ENCODE measurements around the gene KRT7.

The KRT7 gene

GRCh38 chr12:52275686-52276085 lies 42.6 kb downstream of the KRT7 start:
- no peak for DNase-seq (ENCODE audit: low read depth)
- no peak overlapping the region for H3K4me3 ChIP-seq (ENCODE audit: low read length)
- TF ChIP-seq CTCF (IDR thresholded peaks at IDR 0.05; ENCODE audit: insufficient read depth, low read depth, low read length, missing control alignments) = no peak

- DNase-seq (ENCODE audit: low read depth) = no peak
- no peak for TF ChIP-seq CTCF (IDR thresholded peaks at IDR 0.05; ENCODE audit: insufficient read depth, low read depth, low read length, missing control alignments)
- no peak overlapping the region for H3K4me3 ChIP-seq (ENCODE audit: low read length)
Measured at GRCh38 chr12:52277486-52278245, 44.6 kb downstream of the KRT7 start.

GRCh38 chr12:52278575-52279421 lies 45.8 kb downstream of the KRT7 start:
- DNase-seq (ENCODE audit: low read depth) = peak; percentile 76
- peak overlapping the region; percentile 35 for H3K4me3 ChIP-seq (ENCODE audit: low read length)
- TF ChIP-seq CTCF (IDR thresholded peaks at IDR 0.05; ENCODE audit: insufficient read depth, low read depth, low read length, missing control alignments) = peak; percentile 82

GRCh38 chr12:52279422-52280318 lies 46.6 kb downstream of the KRT7 start:
- no peak for TF ChIP-seq CTCF (IDR thresholded peaks at IDR 0.05; ENCODE audit: insufficient read depth, low read depth, low read length, missing control alignments)
- no peak for DNase-seq (ENCODE audit: low read depth)
- H3K4me3 ChIP-seq (ENCODE audit: low read length) = no peak overlapping the region

- DNase-seq (ENCODE audit: low read depth) = peak; percentile 96
- no peak overlapping the region for H3K4me3 ChIP-seq (ENCODE audit: low read length)
- no peak for TF ChIP-seq CTCF (IDR thresholded peaks at IDR 0.05; ENCODE audit: insufficient read depth, low read depth, low read length, missing control alignments)
Measured at GRCh38 chr12:52280319-52280795, 47.3 kb downstream of the KRT7 start.

- no peak for TF ChIP-seq CTCF (IDR thresholded peaks at IDR 0.05; ENCODE audit: insufficient read depth, low read depth, low read length, missing control alignments)
- no peak overlapping the region for H3K4me3 ChIP-seq (ENCODE audit: low read length)
- DNase-seq (ENCODE audit: low read depth) = peak; percentile 90
Measured at GRCh38 chr12:52280796-52281560, 47.9 kb downstream of the KRT7 start.
